ENCODE measurements around the gene PRTN3.

DNA sequence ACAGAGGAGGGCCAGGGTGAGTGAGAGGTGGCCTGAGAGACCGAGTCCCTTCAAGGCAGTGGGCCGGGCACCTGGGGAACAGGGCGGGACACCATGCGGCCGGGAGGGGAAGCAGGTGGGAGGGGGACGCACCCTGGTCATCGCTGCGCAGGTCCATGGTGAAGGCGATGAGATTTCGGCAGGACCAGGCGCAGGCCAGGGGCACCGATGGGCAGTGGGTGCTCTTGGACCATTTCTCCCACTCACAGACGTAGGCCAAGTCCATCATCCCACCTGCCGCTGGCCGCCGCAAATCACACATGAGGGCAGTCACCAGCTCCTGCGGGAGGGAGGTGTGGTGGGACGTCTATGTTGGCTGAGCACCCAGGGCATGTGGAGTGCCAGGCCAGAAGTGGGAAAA, 50.0 kb downstream of the PRTN3 start:
- TF ChIP-seq POLR2A (IDR thresholded peaks at IDR 0.05), result no peak
- TF ChIP-seq, protein P1, sequence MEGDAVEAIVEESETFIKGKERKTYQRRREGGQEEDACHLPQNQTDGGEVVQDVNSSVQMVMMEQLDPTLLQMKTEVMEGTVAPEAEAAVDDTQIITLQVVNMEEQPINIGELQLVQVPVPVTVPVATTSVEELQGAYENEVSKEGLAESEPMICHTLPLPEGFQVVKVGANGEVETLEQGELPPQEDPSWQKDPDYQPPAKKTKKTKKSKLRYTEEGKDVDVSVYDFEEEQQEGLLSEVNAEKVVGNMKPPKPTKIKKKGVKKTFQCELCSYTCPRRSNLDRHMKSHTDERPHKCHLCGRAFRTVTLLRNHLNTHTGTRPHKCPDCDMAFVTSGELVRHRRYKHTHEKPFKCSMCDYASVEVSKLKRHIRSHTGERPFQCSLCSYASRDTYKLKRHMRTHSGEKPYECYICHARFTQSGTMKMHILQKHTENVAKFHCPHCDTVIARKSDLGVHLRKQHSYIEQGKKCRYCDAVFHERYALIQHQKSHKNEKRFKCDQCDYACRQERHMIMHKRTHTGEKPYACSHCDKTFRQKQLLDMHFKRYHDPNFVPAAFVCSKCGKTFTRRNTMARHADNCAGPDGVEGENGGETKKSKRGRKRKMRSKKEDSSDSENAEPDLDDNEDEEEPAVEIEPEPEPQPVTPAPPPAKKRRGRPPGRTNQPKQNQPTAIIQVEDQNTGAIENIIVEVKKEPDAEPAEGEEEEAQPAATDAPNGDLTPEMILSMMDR (IDR thresholded peaks at IDR 0.05), result no peak
